Liver (tissue), 3 donors: ENCODE measurements around the gene CFAP97D2.

ENCODE experiments used
- CTCF ChIP-seq: fragments of 150-350 bp; IDR thresholded peaks from 2 replicates; pipeline ENCODE4 v1.5.1; 2017; ENCODE audit warnings: improper control_type of control experiment, low read depth, low read length; ENCODE audit not compliant: missing input control
- FOXA1 ChIP-seq: IDR thresholded peaks from 2 replicates; pipeline ENCODE4 v1.6.1; 2016; ENCODE audit warnings: antibody characterized with exemption
- HNF4G ChIP-seq: IDR thresholded peaks from 2 replicates; pipeline ENCODE4 v1.6.1; 2016; ENCODE audit warnings: antibody characterized with exemption
- JUND ChIP-seq, 2 donors: IDR thresholded peaks; 2 replicates each; pipeline ENCODE4 v1.6.1; 2016; ENCODE audit warnings: antibody characterized with exemption in 2 of 2
- YY1 ChIP-seq: IDR thresholded peaks from 2 replicates; pipeline ENCODE4 v1.6.1; 2016; ENCODE audit warnings: antibody characterized with exemption, mild to moderate bottlenecking
- TF ChIP-seq, protein P1 (sequence below): IDR thresholded peaks from 2 replicates; pipeline ENCODE4 v1.6.1; 2016; ENCODE audit warnings: antibody characterized with exemption
- TF ChIP-seq, protein P2 (sequence below): IDR thresholded peaks from 2 replicates; pipeline ENCODE4 v1.6.1; 2016; ENCODE audit warnings: antibody characterized with exemption, mild to moderate bottlenecking
- donor health status: healthy.
- donor health status: healthy.

DNA sequence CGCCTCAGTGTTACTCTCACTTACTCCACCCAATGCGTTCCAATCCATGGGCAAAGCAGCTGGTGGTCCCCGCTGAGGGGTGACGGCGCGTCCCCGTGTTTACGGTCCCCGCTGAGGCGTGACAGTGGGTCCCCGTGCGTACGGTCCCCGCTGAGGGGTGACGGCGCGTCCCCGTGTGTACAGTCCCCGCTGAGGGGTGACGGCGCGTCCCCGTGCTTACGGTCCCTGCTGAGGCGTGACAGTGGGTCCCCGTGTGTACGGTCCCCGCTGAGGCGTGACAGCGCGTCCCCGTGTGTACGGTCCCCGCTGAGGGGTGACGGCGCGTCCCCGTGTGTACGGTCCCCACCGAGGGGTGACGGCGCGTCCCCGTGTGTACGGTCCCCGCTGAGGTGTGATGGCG is 19.5 kb downstream of the CFAP97D2 start:
- TF ChIP-seq CTCF (no peak), FOXA1 (no peak), JUND (IDR thresholded peaks at IDR 0.05) (no peak), HNF4G (no peak), YY1 (no peak)
- TF ChIP-seq, protein P1, sequence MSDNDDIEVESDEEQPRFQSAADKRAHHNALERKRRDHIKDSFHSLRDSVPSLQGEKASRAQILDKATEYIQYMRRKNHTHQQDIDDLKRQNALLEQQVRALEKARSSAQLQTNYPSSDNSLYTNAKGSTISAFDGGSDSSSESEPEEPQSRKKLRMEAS, result no peak
- TF ChIP-seq, protein P2, sequence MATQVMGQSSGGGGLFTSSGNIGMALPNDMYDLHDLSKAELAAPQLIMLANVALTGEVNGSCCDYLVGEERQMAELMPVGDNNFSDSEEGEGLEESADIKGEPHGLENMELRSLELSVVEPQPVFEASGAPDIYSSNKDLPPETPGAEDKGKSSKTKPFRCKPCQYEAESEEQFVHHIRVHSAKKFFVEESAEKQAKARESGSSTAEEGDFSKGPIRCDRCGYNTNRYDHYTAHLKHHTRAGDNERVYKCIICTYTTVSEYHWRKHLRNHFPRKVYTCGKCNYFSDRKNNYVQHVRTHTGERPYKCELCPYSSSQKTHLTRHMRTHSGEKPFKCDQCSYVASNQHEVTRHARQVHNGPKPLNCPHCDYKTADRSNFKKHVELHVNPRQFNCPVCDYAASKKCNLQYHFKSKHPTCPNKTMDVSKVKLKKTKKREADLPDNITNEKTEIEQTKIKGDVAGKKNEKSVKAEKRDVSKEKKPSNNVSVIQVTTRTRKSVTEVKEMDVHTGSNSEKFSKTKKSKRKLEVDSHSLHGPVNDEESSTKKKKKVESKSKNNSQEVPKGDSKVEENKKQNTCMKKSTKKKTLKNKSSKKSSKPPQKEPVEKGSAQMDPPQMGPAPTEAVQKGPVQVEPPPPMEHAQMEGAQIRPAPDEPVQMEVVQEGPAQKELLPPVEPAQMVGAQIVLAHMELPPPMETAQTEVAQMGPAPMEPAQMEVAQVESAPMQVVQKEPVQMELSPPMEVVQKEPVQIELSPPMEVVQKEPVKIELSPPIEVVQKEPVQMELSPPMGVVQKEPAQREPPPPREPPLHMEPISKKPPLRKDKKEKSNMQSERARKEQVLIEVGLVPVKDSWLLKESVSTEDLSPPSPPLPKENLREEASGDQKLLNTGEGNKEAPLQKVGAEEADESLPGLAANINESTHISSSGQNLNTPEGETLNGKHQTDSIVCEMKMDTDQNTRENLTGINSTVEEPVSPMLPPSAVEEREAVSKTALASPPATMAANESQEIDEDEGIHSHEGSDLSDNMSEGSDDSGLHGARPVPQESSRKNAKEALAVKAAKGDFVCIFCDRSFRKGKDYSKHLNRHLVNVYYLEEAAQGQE, result no peak
